Body of pancreas (tissue), 4 donors: ENCODE results near the gene NTSR1. TPM values are rescaled to one million over a fixed set of nuclear protein-coding genes. Genes with fewer than 3 reads are reported as not detected.
A peak's percentile ranks its signal among the peaks of the same experiment; 100 is the strongest.

Experiments
- ATAC-seq: fragments of 150-250 bp; one replicate; pipeline ENCODE4 v1.9.1; 2016
- DNase-seq, 4 donors: peaks; one replicate each; pipeline ENCODE4 v3.0.0-alpha.2; 2019
- H3K27ac ChIP-seq, 4 donors: fragments of 200-600 bp; sonication (generic); 1 replicate in 3 of 4; 2 replicates in 1 of 4; pipeline versions ENCODE4 v1.5.1 to v1.6.1; 2016 to 2019; ENCODE audit warnings: mild to moderate bottlenecking in 1 of 4, mixed read lengths in 1 of 4, moderate library complexity in 1 of 4
- H3K27me3 ChIP-seq, 2 donors: fragments of 200-600 bp; sonication (generic); one replicate each; pipeline ENCODE4 v1.6.0; 2016; ENCODE audit warnings: mild to moderate bottlenecking in 1 of 2
- H3K36me3 ChIP-seq, 2 donors: fragments of 200-600 bp; sonication (generic); replicated peaks in 1 of 2; 2 replicates each; pipeline ENCODE4 v1.5.1; 2016; ENCODE audit warnings: low read depth in 2 of 2; ENCODE audit not compliant: insufficient read depth in 1 of 2
- H3K4me1 ChIP-seq: fragments of 200-600 bp; sonication (generic); one replicate; pipeline ENCODE4 v1.6.0; 2016
- H3K4me3 ChIP-seq, 2 donors: fragments of 200-600 bp; sonication (generic); 1 replicate in 1 of 2; 2 replicates in 1 of 2; pipeline ENCODE4 v1.5.1; 2016 to 2019
- H3K9me3 ChIP-seq, 3 donors: fragments of 200-600 bp; sonication (generic); 1 replicate in 2 of 3; 2 replicates in 1 of 3; pipeline ENCODE4 v1.5.1; 2016
- CTCF ChIP-seq, 7 experiments: fragments of 450-650 bp in 4 of 7; fragments of 200-600 bp in 3 of 7; sonication (generic) in 3 of 7; IDR thresholded peaks; one replicate each; pipeline ENCODE4 v1.5.1; 2016 to 2019; ENCODE audit warnings: antibody characterized with exemption in 7 of 7
- POLR2A ChIP-seq, 3 donors: fragments of 450-650 bp; IDR thresholded peaks; one replicate each; pipeline ENCODE4 v1.6.1; 2016; ENCODE audit warnings: antibody characterized with exemption in 3 of 3, mild to moderate bottlenecking in 2 of 3
- WGBS, 2 donors: methylation state at CpG; one replicate each; pipeline ENCODE4 v1.1.5; 2017; 5-methylcytosine and 5-hydroxymethylcytosine counted together
- intact Hi-C: fragments of 100-400 bp; cut with DNase I; formaldehyde crosslinking; loops from one replicate; pipeline ENCODE4 v1.15.1; 2023
- total RNA-seq, 2 donors: library from RNA; depleted of rRNA; stranded (reverse); fragments of >200 nt; gene quantifications; one replicate each; pipeline ENCODE4 v1.1.0, GENCODE V29; 2016

NTSR1 gene
- total RNA-seq, 2 donors from 2014 or later = not detected

DNA sequence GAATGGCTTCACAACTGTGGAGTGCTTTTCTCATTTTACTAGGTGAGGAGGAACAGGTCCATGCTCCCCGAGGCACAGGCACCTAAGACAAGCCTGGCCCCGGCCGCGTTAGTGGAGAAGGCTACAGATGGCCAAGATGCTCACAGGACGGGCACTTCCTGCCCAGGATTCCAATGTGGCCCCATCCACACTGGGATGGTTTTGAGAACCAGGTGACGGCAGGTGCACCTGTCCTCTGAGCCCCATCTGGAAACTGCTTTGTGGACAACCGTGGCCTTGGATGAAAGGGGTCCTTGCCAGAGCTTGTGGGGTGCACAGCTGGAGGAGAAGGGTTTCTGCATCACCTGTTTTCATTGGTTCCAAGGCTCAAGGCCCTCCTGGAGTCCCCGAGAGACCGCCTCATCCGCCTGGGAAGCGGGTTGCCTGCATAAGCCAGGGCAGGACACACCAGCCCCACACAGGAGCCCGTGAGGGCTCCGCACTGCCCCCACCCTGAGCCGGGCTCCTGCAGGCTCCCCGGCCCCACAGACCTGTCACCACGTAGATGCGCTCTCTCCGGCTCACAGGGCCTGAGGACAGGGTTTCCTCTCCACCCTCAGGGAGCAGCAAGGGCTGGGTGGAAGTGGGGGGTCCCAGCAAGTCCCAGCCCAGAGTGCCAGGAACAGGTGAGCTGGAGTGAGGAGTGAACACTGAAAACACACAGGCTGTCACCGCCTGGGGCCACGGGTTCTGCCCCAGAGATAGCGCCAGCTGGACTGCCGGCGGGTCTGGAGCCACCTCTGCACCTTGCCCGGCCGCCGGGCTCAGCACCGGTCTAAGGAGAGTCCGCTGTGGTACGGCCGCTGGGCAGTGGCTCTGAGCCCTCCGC lies 18.3 kb downstream of the NTSR1 start:
- H3K27ac ChIP-seq = no peak overlapping the region
- ATAC-seq (no peak), DNase-seq (peak in 1 of 4 donors; percentile 5)
- intact Hi-C loops = no loop called here
- WGBS, 2 donors = 52 to 63% methylated on average over 15 to 31 of the region's 31 CpGs
- no peaks in the 10 kb centered on the region for H3K9me3 ChIP-seq
- H3K27me3 ChIP-seq = no peaks in the 10 kb centered on the region
- TF ChIP-seq POLR2A (IDR thresholded peaks at IDR 0.05) = no peak
- no peak for TF ChIP-seq CTCF (IDR thresholded peaks at IDR 0.05)
- H3K4me3 ChIP-seq = no peak overlapping the region
- H3K36me3 ChIP-seq = no peaks in the 10 kb centered on the region
- peaks cover 9% of the 10 kb centered on the region for H3K4me1 ChIP-seq

DNA sequence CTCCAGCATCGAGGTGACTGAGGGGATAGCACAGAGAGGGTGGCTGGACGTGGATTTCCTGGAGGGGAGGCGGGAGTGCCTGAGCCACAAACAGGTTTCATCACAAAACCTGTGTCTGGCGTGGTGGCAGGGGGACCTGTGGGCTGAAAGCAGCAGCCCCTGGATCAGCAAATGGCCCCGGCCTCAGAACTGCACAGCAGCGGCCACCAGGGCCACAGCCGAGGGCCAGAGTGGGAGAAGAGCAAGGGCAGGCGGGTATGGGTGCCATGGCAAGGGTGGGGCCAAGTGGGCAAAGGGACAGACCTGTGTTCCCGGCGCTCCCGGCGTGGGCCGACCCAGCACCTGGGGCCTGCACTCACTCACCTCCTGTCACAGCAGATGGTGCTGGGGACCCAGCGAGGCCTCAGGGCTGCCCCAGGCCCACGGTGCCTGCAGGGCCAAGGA lies 19.0 kb downstream of the NTSR1 start:
- no peaks in the 10 kb centered on the region for H3K9me3 ChIP-seq
- TF ChIP-seq POLR2A (IDR thresholded peaks at IDR 0.05) (no peak), CTCF (IDR thresholded peaks at IDR 0.05) (no peak)
- intact Hi-C loops = no loop called here
- H3K27ac ChIP-seq = no peak overlapping the region
- no peak for ATAC-seq
- DNase-seq = peak in 1 of 4 donors; percentile 3
- H3K4me1 ChIP-seq = peaks cover 9% of the 10 kb centered on the region
- no peaks in the 10 kb centered on the region for H3K27me3 ChIP-seq
- H3K36me3 ChIP-seq = no peaks in the 10 kb centered on the region
- 49 to 55% methylated on average over 4 to 15 of the region's 15 CpGs for WGBS, 2 donors
- no peak overlapping the region for H3K4me3 ChIP-seq

- Histone ChIP-seq H3K27me3 (no peaks in the 10 kb centered on the region), H3K4me3 (no peak overlapping the region), H3K27ac (peak overlapping the region in 1 of 4 donors; percentile 11), H3K36me3 (no peaks in the 10 kb centered on the region), H3K4me1 (peaks cover 6% of the 10 kb centered on the region), H3K9me3 (no peaks in the 10 kb centered on the region)
- DNase-seq = no peak
- intact Hi-C loops = no loop called here
- ATAC-seq = no peak
- no peak for TF ChIP-seq POLR2A (IDR thresholded peaks at IDR 0.05)
- TF ChIP-seq CTCF (IDR thresholded peaks at IDR 0.05) = no peak
- 47 to 52% methylated on average over 20 to 25 of the region's 26 CpGs for WGBS, 2 donors
Observed at GRCh38 chr20:62728028-62728780, 19.6 kb downstream of the NTSR1 start.

DNA sequence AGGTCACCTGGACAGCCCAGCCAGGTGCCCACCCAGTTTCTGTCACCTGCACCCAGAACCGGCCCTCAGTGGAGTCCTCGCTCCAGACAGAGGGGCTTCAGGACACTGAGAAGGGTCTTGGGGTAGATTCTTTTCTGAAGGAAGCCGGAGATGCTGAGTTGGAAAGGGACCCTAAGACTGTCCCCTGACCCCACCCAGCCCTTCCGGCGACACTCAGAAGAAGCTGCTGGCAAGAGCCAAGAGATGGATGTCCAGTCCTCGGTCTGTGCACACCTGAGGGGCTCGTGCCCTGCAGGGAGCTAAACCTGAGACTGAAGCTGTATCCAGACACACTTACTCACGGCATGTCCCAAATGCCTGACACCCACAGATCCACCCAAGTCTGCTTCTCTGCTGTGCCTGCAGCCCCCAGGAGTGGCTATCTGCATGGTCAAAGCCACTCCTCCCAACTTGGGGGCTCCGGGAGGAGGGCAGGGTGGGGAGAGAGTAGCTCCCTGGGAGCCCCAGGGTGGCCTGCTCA lies 20.2 kb downstream of the NTSR1 start:
- no peaks in the 10 kb centered on the region for H3K36me3 ChIP-seq
- H3K4me3 ChIP-seq = no peak overlapping the region
- 41 to 70% methylated on average over 6 to 9 of the region's 9 CpGs for WGBS, 2 donors
- no peaks in the 10 kb centered on the region for H3K9me3 ChIP-seq
- no peak for ATAC-seq
- H3K27ac ChIP-seq = no peak overlapping the region
- peaks cover under 1% of the 10 kb centered on the region for H3K4me1 ChIP-seq
- H3K27me3 ChIP-seq = no peaks in the 10 kb centered on the region
- intact Hi-C loops = no loop called here
- no peak for TF ChIP-seq POLR2A (IDR thresholded peaks at IDR 0.05)
- TF ChIP-seq CTCF (IDR thresholded peaks at IDR 0.05) = no peak
- DNase-seq = no peak
